Measurements from ENCODE around the gene FMNL3. TPM values are rescaled to one million over a fixed set of nuclear protein-coding genes. Genes with fewer than 3 reads are reported as not detected.
"Not testable (repeated sequence)": the region's sequence is repeated elsewhere in the genome, so short reads cannot be mapped to it uniquely, and the experiment has no call there.

FMNL3 gene
- total and polyA plus RNA-seq, 8 donors = 2.1 to 28.5 (median 8.3) TPM

DNA sequence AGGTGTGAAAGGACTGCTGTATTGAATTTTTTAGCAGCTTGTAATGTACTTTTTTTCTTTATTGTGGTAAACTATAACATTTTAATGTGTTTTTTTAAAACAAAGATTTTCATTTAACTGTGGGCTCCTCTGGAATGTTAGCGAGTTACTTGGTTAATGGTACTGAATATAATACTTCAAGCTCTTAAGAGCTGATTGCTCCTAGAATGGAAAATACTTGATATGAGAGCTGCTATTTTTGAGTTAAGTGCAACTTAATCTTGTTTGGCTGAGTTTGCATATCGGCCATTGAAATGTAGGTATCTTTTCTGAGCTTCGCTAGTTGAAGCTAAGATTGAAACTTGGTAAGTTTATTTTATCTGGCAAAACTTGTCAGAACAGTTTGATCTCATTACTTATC is 41.6 kb upstream of the FMNL3 start:
- H3K4me1 ChIP-seq = peaks cover 80 to 100% (median 92%) of the 10 kb centered on the region in 4 donors

GRCh38 chr12:49748306-49748705 is 41.1 kb upstream of the FMNL3 start:
- Histone ChIP-seq H3K4me1 (peaks cover 85 to 100% (median 93%) of the 10 kb centered on the region in 4 donors), H3K4me3 (no peak overlapping the region), H3K36me3 (peaks cover 6 to 24% (median 12%) of the 10 kb centered on the region in 4 donors), H3K27ac (no peak overlapping the region), H3K9me3 (no peaks in the 10 kb centered on the region), H3K27me3 (no peaks in the 10 kb centered on the region)
- no peak for DNase-seq
- intact Hi-C loops (cut with DNase I; ENCODE audit: low total_unique reads) = no loop called here
- WGBS, 5 donors = 17 to 53% (median 26%) methylated on average over 1 of the region's 1 CpG
- no peak for TF ChIP-seq POLR2A (IDR thresholded peaks at IDR 0.05)
- TF ChIP-seq EP300 (IDR thresholded peaks at IDR 0.05) = no peak
- TF ChIP-seq POLR2AphosphoS5 (IDR thresholded peaks at IDR 0.05) = no peak

More for the DNA sequence above, 41.6 kb upstream of the FMNL3 start:
- H3K27ac ChIP-seq = no peak overlapping the region
- H3K27me3 ChIP-seq = no peaks in the 10 kb centered on the region
- H3K36me3 ChIP-seq = peaks cover 11 to 29% (median 17%) of the 10 kb centered on the region in 4 donors
- H3K4me3 ChIP-seq = no peak overlapping the region
- no peaks in the 10 kb centered on the region for H3K9me3 ChIP-seq
- DNase-seq = no peak
- TF ChIP-seq, protein P1, sequence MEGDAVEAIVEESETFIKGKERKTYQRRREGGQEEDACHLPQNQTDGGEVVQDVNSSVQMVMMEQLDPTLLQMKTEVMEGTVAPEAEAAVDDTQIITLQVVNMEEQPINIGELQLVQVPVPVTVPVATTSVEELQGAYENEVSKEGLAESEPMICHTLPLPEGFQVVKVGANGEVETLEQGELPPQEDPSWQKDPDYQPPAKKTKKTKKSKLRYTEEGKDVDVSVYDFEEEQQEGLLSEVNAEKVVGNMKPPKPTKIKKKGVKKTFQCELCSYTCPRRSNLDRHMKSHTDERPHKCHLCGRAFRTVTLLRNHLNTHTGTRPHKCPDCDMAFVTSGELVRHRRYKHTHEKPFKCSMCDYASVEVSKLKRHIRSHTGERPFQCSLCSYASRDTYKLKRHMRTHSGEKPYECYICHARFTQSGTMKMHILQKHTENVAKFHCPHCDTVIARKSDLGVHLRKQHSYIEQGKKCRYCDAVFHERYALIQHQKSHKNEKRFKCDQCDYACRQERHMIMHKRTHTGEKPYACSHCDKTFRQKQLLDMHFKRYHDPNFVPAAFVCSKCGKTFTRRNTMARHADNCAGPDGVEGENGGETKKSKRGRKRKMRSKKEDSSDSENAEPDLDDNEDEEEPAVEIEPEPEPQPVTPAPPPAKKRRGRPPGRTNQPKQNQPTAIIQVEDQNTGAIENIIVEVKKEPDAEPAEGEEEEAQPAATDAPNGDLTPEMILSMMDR (IDR thresholded peaks at IDR 0.05) = no peak
- TF ChIP-seq EP300 (IDR thresholded peaks at IDR 0.05) (no peak), POLR2AphosphoS5 (IDR thresholded peaks at IDR 0.05) (no peak)
- intact Hi-C loops (cut with DNase I; ENCODE audit: low total_unique reads) = no loop called here
- 22 to 42% (median 33%) methylated on average over 3 of the region's 3 CpGs for WGBS, 5 donors

GRCh38 chr12:49744363-49744885 is 37.2 kb upstream of the FMNL3 start:
- intact Hi-C loops (cut with DNase I; ENCODE audit: low total_unique reads) = no loop called here
- H3K4me1 ChIP-seq = peaks cover 59 to 79% (median 68%) of the 10 kb centered on the region in 4 donors
- WGBS, 5 donors = 29 to 55% (median 38%) methylated on average over 3 of the region's 3 CpGs

GRCh38 chr12:49741882-49742620 is 34.8 kb upstream of the FMNL3 start:
- Histone ChIP-seq H3K4me1 (peaks cover 43 to 56% (median 48%) of the 10 kb centered on the region in 4 donors), H3K27ac (peak overlapping the region; percentile 93 to 98 (median 97)), H3K4me3 (peak overlapping the region; percentile 56 to 80 (median 77)), H3K9me3 (no peaks in the 10 kb centered on the region), H3K27me3 (no peaks in the 10 kb centered on the region), H3K36me3 (peaks cover 0 to under 1% (median 0%) of the 10 kb centered on the region in 4 donors)
- TF ChIP-seq POLR2AphosphoS5 (IDR thresholded peaks at IDR 0.05) = peak in 2 of 3 donors; percentile 60 to 62
- no peak for TF ChIP-seq EP300 (IDR thresholded peaks at IDR 0.05)
- WGBS, 5 donors = 0% methylated on average over 25 to 35 of the region's 35 CpGs
- intact Hi-C loops (cut with DNase I; ENCODE audit: low total_unique reads) = no loop called here
- peak; percentile 93 to 94 for DNase-seq

More at GRCh38 chr12:49744363-49744885, 37.2 kb upstream of the FMNL3 start:
- TF ChIP-seq EP300 (IDR thresholded peaks at IDR 0.05) = no peak
- TF ChIP-seq, protein P1 (IDR thresholded peaks at IDR 0.05) = no peak
- TF ChIP-seq POLR2AphosphoS5 (IDR thresholded peaks at IDR 0.05) = no peak
- TF ChIP-seq POLR2A (IDR thresholded peaks at IDR 0.05) = no peak
- Histone ChIP-seq H3K9me3 (no peaks in the 10 kb centered on the region), H3K36me3 (peaks cover 0 to 6% (median under 1%) of the 10 kb centered on the region in 4 donors), H3K27ac (peak overlapping the region in 3 of 5 donors; percentile 9 to 24 (median 16)), H3K4me3 (peak overlapping the region in 2 of 4 donors; percentile 0 to 56), H3K27me3 (no peaks in the 10 kb centered on the region)
- no peak for DNase-seq

DNA sequence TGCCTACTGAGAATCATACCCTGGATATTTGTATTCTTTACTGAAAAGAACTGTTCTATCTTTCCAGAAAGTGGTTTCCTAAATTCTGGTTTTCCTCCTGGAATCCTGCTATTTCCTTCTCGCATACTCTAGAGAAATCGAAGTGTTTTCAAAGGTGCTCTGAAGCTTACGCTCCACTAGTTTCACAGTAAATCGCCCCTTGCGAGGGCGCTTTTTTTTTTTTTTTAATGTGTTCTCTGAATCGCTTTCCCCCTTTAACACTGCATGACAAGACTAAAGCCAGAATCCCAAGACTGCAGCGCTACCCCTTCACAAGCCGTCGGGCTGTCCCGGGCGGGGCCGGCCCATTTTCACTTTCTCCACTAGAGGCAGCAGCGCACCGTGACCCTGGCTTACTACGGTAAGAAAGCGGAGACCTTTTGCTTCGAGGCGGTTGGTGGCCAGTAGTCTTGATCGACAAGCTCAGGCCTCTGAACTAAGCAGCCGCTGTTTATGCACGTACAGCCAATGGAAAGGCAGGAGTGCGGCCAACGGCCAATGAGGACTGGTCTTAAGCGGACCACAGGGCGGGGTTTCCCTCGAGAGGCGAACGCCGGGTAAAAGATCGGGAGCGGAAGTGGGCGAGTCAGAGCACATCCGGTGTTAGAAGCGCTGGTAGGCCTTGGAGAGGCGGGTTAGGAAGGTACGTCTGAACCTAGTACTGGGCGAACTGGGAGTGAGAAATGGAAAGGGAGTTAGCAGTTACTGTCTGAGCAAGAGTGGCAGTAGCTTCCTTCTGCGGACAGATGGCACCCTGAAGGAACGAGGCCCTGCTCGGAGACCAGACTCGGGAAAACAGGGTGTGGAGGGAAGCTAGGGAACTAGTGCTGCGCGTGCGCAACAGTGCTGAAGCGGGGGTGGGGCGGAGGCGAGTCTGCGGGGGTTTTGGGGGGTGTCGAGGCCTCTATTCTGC is 34.0 kb upstream of the FMNL3 start, which contains the start of gene TMBIM6:
Gene TMBIM6 (plus strand): TSS at position 628 of the 952 bp plus-strand sequence. CDS start 10,937 bp downstream, outside the sequence.
- Histone ChIP-seq H3K9me3 (no peaks in the 10 kb centered on the region), H3K27ac (peak within 1 kb of the TSS; percentile 93 to 98 (median 97)), H3K27me3 (no peaks in the 10 kb centered on the region), H3K36me3 (no peaks in the 10 kb centered on the region), H3K4me3 (peak within 1 kb of the TSS; percentile 56 to 80 (median 77)), H3K4me1 (peaks cover 38 to 47% (median 41%) of the 10 kb centered on the region in 4 donors)
- 3 to 5% (median 3%) methylated on average over 46 to 50 of the region's 50 CpGs for WGBS, 5 donors
- TF ChIP-seq, protein P1 (IDR thresholded peaks at IDR 0.05) = peak in 5 of 7 experiments; percentile 94 to 99 (median 95)
- TF ChIP-seq POLR2AphosphoS5 (IDR thresholded peaks at IDR 0.05) (peak; percentile 87 to 100 (median 99)), POLR2A (IDR thresholded peaks at IDR 0.05) (peak in 2 of 4 donors; percentile 96 to 99), EP300 (IDR thresholded peaks at IDR 0.05) (no peak)
- intact Hi-C loops (cut with DNase I; ENCODE audit: low total_unique reads) = no loop called here
- peak; percentile 100 for DNase-seq

DNA sequence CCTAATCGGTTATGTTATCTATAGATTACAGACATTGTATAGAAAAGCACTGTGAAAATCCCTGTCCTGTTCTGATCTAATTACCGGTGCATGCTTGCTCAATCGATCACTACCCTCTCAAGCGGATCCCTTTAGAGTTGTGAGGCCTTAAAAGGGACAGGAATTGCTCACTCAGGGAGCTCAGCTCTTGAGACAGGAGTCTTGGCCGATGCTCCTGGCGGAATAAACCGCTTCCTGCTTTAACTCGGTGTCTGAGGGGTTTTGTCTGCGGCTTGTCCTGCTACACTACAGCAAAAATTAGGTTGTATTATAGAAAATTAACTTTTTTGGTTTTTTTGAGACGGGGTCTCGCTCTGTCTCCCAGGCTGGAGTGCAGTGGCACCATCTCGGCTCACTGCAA is 33.1 kb upstream of the FMNL3 start:
- H3K9me3 ChIP-seq; H3K4me3 ChIP-seq; intact Hi-C loops (cut with DNase I; ENCODE audit: low total_unique reads); H3K36me3 ChIP-seq; H3K27me3 ChIP-seq; DNase-seq: not testable (repeated sequence)
- Histone ChIP-seq H3K4me1 (peaks cover 29 to 38% (median 32%) of the 10 kb centered on the region in 4 donors), H3K27ac (peak overlapping the region in 1 of 5 donors; percentile 97)
- WGBS, 5 donors = 88 to 92% (median 89%) methylated on average over 12 of the region's 12 CpGs

DNA sequence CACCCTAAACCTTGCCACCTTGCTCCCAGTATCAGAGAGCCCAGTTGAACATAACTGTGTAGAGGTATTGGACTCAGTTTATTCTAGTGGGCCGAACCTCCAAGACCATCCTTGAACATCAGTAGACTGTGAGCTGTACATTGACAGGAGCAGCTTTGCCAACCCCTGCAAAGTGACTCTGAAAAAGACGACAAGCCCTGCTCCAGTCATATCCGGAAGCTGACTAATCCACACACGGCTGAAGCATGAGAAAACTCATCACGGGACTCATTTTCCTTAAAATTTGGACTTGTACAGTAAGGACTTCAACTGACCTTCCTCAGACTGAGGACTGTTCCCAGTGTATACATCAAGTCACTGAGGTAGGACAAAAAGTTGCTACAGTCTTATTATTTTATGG is 31.5 kb upstream of the FMNL3 start:
- H3K4me3 ChIP-seq; intact Hi-C loops (cut with DNase I; ENCODE audit: low total_unique reads); DNase-seq; H3K36me3 ChIP-seq; H3K27ac ChIP-seq; H3K27me3 ChIP-seq; H3K9me3 ChIP-seq: not testable (repeated sequence)
- 83 to 94% (median 91%) methylated on average over 5 of the region's 5 CpGs for WGBS, 5 donors
- peaks cover 15 to 22% (median 18%) of the 10 kb centered on the region in 4 donors for H3K4me1 ChIP-seq
